Activated T-helper 1 cell treated with anti-CD3 and anti-CD28 coated beads, Interleukin-2, amount 50 U/mL, for 16 hours (primary cell): ENCODE measurements around the gene TEX26.

ENCODE experiments used
- DNase-seq, 2 donors: peaks; one replicate each; pipeline ENCODE4 v3.0.0-alpha.2; 2020; ENCODE audit warnings: low read depth in 1 of 2, low spot score in 1 of 2

Gene TEX26

DNA sequence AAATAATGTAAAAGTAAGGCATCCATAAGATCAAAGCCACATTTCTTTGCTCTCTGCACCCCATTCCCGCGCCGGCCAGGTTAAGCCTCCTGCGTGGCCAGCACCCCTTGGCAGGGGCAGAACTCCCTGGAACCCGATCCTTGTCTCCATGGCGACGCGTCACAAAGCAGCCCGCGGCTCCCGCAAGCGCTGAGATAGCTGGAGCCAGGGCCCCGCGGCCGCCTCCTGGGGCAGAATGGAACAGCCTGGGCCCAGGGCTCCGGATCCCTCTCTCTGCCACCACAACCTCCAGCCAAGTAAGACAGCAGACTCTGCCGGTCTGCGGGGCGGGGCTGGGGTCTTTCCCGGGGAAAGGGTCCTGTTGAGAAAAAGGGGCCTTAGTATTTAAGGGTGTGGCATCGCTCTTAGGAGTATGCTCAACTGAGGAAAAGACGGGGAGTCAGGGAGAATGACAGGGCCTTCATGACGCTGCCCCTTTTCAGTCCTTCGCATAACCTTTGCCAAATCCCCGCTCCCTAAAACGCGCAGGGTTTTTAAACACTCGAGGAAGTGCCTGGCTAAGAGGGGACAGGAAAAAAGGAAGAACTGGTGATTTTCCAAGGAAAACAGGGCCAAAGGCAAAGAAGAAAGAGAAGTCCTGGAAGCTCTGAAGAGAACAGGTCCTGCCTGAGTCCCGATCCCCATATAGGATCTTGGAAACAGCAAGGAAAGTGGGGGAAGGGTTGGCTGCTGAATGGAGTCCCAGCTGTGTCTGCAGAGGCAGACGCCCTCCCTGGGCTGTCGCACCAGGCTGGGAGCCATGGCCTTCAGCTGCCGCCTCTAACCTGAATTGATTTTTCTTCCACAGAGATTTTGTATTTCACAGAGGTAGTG is at the start of gene TEX26:
TSS of gene TEX26 (plus strand) at position 176 of the 873 bp plus-strand sequence. CDS start at position 236, 60 bp downstream.
- DNase-seq: no peak

DNA sequence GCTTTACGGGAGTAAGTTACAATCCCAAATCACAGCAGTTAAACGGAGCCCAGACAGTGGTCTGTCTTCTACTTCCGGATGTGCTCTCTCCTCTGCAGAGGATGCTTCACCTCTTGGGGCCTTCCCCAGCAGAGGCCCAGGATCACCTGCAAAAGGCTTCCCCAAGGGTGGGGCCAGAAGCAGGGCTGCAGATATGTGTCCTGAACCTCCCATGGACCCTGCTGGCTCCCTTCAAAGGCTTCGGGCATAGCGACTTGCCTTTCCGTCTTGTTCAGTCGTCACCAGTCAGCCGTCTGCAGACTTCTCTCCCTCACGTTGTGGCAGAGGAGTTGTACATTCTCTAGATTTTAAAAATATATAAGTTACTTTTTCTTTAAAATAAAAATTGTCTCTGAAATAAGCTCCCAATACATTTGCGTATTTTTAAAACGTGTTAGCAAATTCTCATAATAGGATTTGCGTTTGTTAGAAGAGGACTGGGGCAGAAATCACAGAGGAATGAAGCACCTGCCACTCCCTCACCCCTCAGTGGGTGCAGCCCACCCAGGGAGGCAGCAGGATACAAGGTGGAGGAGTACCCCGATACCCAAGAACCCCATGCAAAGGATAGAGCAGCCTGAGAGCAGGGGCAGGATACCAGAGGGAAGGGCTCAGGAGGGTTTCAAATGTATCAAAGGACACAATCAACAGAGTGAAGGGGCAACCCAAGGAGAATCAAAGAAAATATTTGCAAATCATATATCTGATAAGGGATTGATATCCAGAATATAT is 49.3 kb upstream of the TEX26 start:
- no peak for DNase-seq

DNA sequence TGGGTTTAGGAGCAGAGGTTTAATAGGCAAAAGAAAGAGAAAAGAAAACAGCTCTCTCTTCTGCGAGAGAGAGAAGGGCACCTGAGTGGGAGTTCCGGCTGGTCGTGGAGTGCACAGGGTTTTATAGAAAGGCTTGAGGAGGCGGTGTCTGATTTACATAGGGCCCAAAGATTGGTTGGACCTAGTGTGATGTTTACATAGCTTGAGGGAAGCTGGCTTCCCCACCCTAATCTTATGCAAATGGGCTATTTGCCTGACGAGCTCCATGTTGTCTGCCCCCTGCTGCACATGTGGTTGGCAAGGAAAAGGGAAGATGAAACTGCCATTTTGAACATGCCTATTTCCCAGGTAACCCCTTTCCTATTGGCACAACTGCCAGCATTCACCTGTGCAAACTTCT is 47.9 kb upstream of the TEX26 start:
- DNase-seq: no peak

DNA sequence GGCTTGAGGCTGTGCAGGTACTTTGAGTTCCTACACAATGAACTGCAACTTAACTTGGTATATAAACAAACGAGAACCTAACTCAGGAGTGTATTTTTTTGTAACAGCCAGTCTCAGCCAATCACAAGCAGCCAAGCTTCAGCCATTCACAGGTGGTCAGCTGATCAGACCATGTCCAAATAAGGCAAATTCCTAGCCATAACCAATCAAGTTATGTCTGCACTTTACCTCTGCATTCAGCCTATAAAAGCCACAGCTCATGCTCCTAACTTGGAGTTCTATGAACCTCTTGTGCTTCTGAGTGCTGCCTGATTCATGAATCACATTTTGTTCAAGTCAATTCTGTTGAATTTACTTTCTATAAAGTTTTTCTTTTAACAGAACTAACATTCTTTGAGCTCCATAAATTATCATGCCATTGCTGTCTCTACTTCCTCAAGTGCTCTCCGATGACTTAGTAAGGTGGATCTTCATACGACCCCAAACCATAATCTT is 43.2 kb upstream of the TEX26 start:
- no peak for DNase-seq

DNA sequence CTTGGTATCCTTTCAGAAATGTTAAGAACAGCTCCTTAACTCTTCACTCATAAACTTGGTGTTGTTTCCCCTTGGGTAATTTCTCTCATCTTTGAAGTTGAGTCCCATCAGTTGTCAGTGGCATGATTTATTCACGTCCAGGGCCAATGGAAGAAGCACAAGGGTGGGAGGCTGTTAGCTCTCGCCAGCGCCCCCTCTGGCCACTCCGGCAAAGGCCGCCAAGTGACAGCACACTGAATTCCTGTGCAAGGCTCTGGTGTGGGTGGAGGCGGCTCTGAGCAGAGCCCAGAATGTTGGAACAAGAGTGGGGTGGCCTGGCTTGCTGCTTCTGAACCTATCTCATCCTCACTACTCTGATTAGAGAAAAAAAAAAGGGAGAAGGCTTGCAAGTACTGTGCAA is 39.5 kb upstream of the TEX26 start:
- DNase-seq: no peak

DNA sequence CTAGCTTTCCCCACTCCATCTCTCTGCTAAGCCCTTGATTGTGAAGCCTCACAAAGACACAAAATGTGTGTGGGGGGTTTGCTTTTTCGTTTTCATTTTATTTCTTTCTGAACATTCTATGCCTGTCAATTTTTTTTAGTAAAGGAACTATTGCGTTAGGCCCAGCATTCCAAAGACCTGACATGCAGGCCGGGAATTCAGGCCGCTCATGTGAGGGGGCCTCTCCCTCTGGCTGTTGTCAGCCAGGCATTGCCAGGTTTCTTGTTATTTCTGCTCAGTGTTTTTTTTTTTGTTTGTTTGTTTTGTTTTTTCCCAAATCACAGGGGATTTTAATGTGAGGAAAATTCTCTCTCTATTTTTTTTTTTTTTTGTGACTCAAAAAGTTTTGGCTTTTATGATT is 36.7 kb upstream of the TEX26 start:
- DNase-seq: no peak

DNA sequence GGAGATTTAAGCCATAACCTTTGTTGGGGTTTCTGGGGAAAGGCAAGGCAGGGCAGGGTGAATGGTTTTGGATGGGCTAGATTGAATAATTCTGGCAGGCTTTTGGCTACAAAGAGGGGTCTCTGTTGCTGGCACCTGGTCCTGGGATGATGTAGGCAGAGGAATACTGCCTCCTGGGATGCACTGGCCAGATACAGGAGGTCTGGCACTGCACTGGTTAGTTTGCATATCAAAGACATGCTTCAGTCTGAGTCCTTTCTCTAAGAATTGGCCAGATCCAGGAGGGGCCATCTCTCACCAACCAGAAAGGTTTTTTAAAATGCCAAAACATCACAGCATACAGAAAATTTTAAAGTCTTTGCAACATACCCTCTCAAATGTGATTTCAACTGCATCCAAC is 34.4 kb upstream of the TEX26 start:
- DNase-seq: no peak

DNA sequence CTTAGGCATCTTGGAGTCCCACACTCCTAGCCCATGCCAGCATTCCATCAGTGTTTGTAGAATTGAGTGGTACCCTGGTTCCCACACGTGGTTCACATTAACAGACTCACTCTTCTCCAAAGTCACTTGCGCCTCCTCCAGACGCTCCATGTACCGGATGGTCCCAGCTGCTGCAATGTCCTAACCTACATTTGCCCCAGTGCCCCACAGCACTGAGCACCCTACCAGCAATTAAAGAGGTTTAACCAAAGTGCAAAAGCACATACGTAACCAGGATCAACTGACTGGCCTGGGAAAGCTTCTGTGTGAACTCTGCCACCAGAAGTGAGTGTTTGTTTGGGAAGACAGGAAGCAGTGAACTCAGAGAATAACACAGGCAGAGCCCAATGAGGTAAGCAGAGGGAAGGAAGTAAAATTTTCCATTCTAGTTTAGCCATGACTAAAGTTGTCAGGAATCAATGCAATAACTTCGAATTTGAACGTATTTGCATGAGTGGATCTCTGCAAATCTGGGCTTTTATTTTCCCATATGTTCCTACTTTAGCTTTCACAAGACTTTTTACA is 33.7 kb upstream of the TEX26 start:
- DNase-seq: no peak

DNA sequence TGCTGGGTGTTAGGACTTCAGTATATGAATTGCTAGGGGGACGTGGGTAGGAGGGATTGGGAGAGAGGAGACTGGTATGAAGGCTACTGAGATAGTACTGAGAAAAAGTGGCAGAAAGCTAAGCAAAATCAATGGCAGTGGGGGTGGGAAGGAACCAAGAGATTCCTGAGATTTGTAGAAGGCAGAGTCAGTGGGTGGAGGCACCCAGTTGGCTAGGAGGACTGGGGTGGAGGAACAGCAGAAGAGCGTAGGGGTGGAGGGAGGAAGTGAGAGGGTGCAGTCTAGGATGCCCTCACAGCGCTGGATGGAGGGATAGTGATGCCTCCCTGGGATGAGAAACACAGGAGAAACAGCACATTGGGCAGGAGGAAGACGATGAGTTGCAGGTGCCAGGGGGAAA is 32.0 kb upstream of the TEX26 start:
- DNase-seq: no peak

DNA sequence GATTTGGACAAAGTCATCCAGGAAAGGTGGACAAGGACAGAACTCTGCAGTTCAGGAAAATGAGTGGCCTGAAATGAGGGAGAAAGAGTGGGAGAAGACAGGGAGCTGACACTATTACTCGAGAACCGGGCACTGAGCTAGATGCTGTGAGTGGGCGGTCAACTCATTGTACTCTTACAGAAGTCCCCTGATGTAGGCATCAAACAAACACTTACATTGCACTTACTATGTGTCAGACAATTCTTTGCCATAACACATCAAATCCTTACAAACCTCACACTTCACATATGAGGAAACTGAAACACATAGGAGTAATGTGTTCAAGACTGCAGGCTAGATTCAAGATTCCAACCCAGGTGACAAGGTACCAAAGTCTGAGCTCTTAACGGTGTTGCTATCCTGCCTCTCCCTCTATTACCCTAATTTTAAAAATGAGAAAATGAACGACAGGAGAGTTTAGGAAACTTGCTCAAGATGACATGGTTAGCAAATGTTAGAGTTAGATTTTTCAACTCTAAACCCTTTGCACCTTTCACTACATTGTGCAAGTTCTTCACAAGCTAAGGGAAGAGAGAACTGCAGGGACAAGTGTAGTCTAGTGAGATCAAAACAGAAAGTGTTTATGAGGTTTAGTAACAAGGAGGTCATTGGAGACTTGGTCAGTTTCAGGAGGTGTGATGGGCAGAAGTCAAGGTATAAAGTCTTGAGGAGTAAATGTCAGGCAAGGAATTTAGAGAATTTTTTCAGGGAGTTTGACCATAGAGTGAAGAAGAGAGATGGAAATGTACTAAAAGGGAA is 31.3 kb upstream of the TEX26 start:
- no peak for DNase-seq

DNA sequence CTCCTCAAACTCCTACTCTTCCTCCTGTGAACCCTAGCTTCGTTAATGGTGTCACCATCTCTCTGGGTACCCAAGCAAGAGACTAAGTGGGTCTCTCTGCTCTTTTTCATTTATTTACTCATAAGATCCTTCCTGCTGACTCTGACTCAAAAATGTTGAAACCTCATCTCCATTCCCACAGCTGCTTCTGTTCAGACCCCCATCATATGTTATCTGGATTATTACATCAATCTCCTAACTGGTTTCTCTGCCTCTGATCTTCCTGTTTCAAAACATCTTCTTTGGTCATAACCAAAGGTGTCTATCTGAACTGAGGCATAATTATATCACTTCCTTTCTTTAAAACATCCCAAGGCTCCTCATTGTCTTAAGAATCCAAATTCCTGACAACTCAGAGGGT is 28.4 kb upstream of the TEX26 start:
- DNase-seq: no peak

DNA sequence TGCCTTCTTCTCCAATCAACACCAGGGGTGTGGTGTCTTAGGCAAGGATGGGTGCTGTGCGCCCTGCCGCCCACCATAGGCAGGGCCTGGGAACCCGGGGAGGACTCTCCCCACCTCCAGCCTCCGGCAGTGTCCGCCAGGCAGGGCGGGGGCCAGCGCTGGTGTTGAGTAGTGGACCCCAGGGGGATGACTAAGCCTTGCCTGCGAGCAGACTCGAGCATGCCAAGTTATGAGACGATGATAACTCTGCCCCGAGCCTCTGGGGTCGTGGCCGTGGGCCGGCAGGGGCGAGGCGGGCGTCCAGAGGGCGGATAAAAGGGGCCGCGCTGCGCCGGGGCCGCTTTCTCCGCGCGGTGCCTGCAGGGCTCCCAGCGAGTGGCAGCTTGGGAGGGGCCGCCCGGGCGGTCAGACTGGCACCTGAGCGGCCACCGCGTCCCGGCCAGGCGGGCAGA is 26.5 kb upstream of the TEX26 start, which contains the start of gene MEDAG:
TSS of gene MEDAG (plus strand) at position 340 of the 452 bp plus-strand sequence. CDS start 245 bp downstream, outside the sequence.
- DNase-seq: no peak

DNA sequence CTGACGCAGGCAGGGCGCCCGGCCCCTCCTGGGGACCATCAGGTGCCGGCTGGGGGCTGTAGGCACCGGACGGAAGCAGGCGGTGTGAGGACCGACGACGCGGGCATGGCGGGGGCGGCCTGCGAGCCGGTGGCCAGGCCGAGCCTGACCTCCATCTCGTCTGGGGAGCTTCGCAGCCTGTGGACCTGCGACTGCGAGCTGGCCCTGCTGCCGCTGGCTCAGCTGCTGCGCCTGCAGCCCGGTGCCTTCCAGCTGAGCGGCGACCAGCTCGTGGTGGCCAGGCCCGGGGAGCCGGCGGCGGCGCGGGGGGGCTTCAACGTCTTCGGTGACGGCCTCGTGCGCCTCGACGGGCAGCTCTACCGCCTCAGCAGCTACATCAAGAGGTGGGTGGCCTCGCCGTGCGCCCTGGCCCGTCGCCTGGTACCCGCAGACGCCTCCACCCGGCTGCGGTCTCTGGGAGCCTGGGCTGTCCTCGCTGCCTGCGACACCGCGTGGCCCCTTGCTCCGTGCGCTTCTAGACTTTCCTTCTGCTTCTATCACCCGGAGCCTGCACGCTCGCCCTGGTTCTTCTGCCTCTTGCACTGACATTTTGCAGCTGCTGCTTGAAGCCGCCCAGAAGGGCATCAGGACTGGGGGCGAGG is 25.9 kb upstream of the TEX26 start:
- DNase-seq: no peak

DNA sequence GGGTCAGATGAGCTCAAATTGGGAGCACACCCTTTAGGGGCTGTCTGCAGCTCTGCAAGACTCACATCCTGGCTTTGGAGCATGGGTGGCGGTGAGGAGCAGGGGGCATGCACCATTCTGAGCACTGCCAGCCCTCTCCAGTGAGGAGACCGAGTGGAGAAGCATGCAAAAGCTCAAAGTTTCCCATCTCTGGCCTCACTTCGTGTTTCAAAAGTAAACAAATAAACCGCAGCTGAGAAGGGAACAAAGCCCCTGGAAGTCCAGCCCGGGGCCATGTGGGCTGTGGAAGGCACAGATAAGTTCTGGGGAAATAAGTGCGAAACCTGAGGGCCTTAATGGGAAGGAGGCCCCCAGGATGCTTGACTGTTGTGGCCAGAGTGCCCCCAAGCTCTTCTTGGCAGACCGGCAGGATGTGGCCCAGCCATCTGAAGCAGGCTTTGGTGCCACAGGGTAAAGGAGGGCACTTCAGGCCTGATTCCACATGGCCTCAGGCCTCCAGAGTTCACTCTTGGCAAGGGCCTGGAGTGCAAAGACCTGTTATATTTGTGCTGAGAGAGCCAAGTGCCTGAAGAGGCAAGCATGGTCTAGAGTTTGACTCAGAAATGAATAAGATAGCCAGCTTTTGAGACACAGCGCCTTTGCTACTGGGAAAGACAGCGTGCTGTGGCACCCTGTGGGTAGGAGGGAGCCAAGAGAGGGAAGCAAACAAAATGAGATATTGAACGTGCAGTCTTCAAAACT is 25.2 kb upstream of the TEX26 start:
- DNase-seq: no peak

DNA sequence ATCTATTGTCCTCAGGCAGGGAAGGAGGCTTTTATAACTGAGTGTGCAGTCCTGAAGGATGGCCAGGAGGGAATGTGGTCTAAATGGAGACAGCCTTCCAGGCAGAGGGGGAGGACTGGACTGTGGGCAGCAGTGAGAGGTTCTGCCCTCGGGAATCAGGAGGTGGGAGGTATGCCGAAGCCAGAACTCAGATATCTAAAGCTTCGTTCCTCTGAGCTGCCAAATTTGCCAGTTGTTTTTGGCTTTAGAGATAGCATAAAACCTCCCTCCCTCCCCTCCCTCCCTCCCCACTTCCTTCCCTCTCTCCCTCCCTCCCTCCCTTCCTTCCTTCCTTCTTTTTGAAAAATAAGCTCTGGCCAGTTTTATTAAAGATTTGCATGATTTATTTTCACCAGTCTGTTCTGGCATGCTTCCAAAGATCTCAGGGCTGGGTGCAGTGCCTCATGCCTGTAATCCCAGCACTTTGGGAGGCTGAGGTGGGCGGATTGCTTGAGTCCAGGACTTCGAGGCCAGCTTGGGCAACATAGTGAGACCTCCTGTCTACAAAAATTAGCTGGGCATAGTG is 24.0 kb upstream of the TEX26 start:
- no peak for DNase-seq

DNA sequence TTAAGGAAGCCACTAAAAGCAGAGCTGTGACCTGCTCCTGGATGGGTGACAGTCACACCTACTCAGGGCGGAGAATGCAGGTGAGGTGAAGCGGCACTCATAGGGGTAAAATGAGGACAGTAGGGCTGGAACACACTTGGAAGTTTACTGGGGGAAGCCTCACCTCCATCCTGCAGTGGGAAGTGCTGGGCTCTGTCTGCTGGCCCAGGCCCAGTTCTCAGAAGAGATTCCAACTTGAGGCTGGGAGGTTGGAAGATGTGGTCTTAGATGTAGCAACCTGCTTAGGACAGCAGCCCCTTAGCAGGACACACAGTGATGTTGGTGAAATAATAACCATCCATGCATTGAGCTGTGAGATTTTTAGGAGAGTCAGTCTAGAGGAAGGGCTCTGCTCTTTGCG is 21.8 kb upstream of the TEX26 start:
- no peak for DNase-seq

DNA sequence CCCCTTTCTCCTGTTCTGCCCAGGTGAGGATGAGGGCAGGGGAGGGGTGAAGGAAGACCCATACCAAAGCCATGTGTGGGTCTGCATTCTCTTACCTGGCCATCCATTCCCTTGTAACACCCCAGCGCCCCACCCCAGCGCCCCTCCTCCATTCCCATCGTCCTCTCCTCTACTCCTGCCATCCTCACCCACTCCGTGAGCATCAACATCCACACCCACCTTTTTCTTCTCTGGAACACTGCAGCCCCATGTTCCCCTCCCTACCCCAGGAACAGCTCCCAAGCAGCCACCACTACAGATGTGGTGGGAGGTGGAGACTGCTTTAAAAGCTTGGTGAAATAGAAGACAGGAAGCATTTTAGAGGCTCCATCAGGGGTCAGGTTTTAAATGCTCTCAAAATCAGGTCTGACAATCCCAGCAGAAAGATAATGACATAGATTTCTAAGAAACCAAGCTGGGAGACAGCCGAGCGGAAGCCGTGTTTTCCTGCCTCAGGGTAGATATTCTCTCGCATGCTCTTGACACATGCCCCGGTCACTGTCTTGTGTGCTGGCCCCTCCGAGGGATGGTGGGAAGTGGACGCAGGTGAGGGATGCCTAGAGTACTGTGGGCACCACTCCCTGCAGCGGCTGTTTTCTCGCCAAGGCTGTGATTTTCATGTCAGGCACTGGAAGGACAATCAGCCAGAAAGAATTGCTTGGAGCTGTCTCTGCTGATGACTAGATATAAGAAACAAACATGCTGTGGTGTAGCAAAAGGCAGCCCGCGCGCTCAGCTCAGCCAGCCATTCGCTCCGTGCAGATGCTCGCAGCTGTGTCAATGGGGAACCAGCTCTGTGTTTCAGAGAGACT is 16.5 kb upstream of the TEX26 start:
- no peak for DNase-seq

DNA sequence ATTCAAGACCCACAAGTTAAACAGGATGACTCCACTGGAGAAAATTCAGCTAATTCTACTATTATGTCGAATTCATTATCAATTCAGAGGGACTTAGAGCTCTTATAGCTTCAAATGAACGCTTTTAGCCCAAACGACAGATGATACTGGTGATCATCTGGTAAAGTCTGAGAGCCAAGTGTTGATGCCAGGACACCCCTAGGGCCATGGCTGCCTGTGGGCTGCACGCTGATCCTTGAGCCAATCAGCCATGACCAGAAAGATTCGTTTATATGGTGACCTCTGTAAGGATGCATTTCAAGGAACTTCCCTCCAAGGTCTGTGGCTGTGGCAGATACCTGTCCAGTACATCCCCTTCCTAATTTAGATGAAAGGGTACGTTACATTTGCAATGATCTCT is 15.5 kb upstream of the TEX26 start:
- no peak for DNase-seq
